ENCODE measurements around the gene FEZF2.

Gene FEZF2

DNA sequence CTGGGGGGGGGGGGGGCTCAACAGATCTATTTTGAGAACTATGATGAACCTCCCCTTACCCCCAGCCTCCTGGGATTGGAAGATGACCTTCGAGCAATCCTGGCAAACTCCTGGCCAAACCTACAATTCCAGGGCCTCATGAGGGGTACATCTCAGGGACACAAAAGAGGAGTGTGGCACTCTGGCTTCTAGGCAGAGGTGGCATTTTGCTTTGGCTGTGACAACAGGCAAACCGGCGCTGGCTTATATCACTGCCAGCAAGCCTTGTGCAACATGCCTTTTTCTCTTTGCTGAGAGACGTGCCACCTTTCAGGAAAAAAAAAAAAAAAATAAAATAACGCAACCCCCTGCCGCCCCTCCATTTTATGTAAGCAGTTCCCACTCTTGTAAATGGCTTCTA is 31.8 kb upstream of the FEZF2 start:
- Histone ChIP-seq H3K4me1 (ENCODE audit: low read length) (no peaks in the 10 kb centered on the region), H2AFZ (ENCODE audit: low read depth, low read length) (no peak overlapping the region), H3K9ac (ENCODE audit: low read length) (no peak overlapping the region), H4K20me1 (ENCODE audit: insufficient read depth, low read length) (no peaks in the 10 kb centered on the region), H3K79me2 (ENCODE audit: low read length) (no peaks in the 10 kb centered on the region), H3K27ac (ENCODE audit: low read length) (no peak overlapping the region), H3K4me3 (ENCODE audit: low read length) (no peak overlapping the region), H3K27me3 (ENCODE audit: low read depth, low read length) (peaks cover 14% of the 10 kb centered on the region), H3K4me2 (ENCODE audit: low read length) (no peak overlapping the region), H3K9me3 (ENCODE audit: insufficient read depth, low read length) (no peaks in the 10 kb centered on the region; the same call in 1 of the 2 replicates), H3K36me3 (replicated peaks; ENCODE audit: low read depth, low read length) (no peaks in the 10 kb centered on the region)
- TF ChIP-seq, protein P1, sequence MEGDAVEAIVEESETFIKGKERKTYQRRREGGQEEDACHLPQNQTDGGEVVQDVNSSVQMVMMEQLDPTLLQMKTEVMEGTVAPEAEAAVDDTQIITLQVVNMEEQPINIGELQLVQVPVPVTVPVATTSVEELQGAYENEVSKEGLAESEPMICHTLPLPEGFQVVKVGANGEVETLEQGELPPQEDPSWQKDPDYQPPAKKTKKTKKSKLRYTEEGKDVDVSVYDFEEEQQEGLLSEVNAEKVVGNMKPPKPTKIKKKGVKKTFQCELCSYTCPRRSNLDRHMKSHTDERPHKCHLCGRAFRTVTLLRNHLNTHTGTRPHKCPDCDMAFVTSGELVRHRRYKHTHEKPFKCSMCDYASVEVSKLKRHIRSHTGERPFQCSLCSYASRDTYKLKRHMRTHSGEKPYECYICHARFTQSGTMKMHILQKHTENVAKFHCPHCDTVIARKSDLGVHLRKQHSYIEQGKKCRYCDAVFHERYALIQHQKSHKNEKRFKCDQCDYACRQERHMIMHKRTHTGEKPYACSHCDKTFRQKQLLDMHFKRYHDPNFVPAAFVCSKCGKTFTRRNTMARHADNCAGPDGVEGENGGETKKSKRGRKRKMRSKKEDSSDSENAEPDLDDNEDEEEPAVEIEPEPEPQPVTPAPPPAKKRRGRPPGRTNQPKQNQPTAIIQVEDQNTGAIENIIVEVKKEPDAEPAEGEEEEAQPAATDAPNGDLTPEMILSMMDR (IDR thresholded peaks at IDR 0.05; ENCODE audit: low read depth, low read length) = no peak
- no peak for TF ChIP-seq EZH2phosphoT487 (IDR thresholded peaks at IDR 0.05; ENCODE audit: low read depth)

GRCh38 chr3:62404321-62404720 is 31.0 kb upstream of the FEZF2 start:
- no peak overlapping the region for H3K4me2 ChIP-seq (ENCODE audit: low read length)
- peaks cover 15% of the 10 kb centered on the region for H3K27me3 ChIP-seq (ENCODE audit: low read depth, low read length)
- no peaks in the 10 kb centered on the region; the same call in 1 of the 2 replicates for H3K9me3 ChIP-seq (ENCODE audit: insufficient read depth, low read length)
- H3K27ac ChIP-seq (ENCODE audit: low read length) = no peak overlapping the region
- TF ChIP-seq EZH2phosphoT487 (IDR thresholded peaks at IDR 0.05; ENCODE audit: low read depth) = no peak
- TF ChIP-seq, protein P1 (IDR thresholded peaks at IDR 0.05; ENCODE audit: low read depth, low read length) = no peak
- H3K36me3 ChIP-seq (replicated peaks; ENCODE audit: low read depth, low read length) = no peaks in the 10 kb centered on the region
- no peaks in the 10 kb centered on the region for H3K4me1 ChIP-seq (ENCODE audit: low read length)
- H4K20me1 ChIP-seq (ENCODE audit: insufficient read depth, low read length) = no peaks in the 10 kb centered on the region
- no peak overlapping the region for H2AFZ ChIP-seq (ENCODE audit: low read depth, low read length)
- H3K9ac ChIP-seq (ENCODE audit: low read length) = no peak overlapping the region
- H3K79me2 ChIP-seq (ENCODE audit: low read length) = no peaks in the 10 kb centered on the region
- no peak overlapping the region for H3K4me3 ChIP-seq (ENCODE audit: low read length)

- no peaks in the 10 kb centered on the region for H3K36me3 ChIP-seq (replicated peaks; ENCODE audit: low read depth, low read length)
- peaks cover 15% of the 10 kb centered on the region for H3K27me3 ChIP-seq (ENCODE audit: low read depth, low read length)
- no peak overlapping the region for H3K4me2 ChIP-seq (ENCODE audit: low read length)
- H3K79me2 ChIP-seq (ENCODE audit: low read length) = no peaks in the 10 kb centered on the region
- no peaks in the 10 kb centered on the region for H3K4me1 ChIP-seq (ENCODE audit: low read length)
- H3K27ac ChIP-seq (ENCODE audit: low read length) = no peak overlapping the region
- H4K20me1 ChIP-seq (ENCODE audit: insufficient read depth, low read length) = no peaks in the 10 kb centered on the region
- H2AFZ ChIP-seq (ENCODE audit: low read depth, low read length) = no peak overlapping the region
- H3K4me3 ChIP-seq (ENCODE audit: low read length) = no peak overlapping the region
- TF ChIP-seq, protein P1 (IDR thresholded peaks at IDR 0.05; ENCODE audit: low read depth, low read length) = no peak
- no peak for TF ChIP-seq EZH2phosphoT487 (IDR thresholded peaks at IDR 0.05; ENCODE audit: low read depth)
- no peaks in the 10 kb centered on the region; the same call in 1 of the 2 replicates for H3K9me3 ChIP-seq (ENCODE audit: insufficient read depth, low read length)
- no peak overlapping the region for H3K9ac ChIP-seq (ENCODE audit: low read length)
Observed at GRCh38 chr3:62403765-62404164, 30.4 kb upstream of the FEZF2 start.

GRCh38 chr3:62392626-62393292 is 19.4 kb upstream of the FEZF2 start:
- Histone ChIP-seq H3K9me3 (ENCODE audit: insufficient read depth, low read length) (no peaks in the 10 kb centered on the region), H3K79me2 (ENCODE audit: low read length) (no peaks in the 10 kb centered on the region), H3K4me3 (ENCODE audit: low read length) (no peak overlapping the region), H2AFZ (ENCODE audit: low read depth, low read length) (no peak overlapping the region), H3K4me1 (ENCODE audit: low read length) (no peaks in the 10 kb centered on the region), H3K27me3 (ENCODE audit: low read depth, low read length) (peaks cover 37% of the 10 kb centered on the region), H3K36me3 (replicated peaks; ENCODE audit: low read depth, low read length) (no peaks in the 10 kb centered on the region), H3K9ac (ENCODE audit: low read length) (no peak overlapping the region), H3K27ac (ENCODE audit: low read length) (no peak overlapping the region), H3K4me2 (ENCODE audit: low read length) (no peak overlapping the region), H4K20me1 (ENCODE audit: insufficient read depth, low read length) (no peaks in the 10 kb centered on the region)
- TF ChIP-seq, protein P1 (IDR thresholded peaks at IDR 0.05; ENCODE audit: low read depth, low read length) = no peak
- no peak for TF ChIP-seq EZH2phosphoT487 (IDR thresholded peaks at IDR 0.05; ENCODE audit: low read depth)

Measured in OCI-LY3 (cell line).